ENCODE data around the gene P2RY8. TPM values are rescaled to one million over a fixed set of nuclear protein-coding genes. Genes with fewer than 3 reads are reported as not detected.

The P2RY8 gene
- total RNA-seq, 3 donors from 2014 or later (not counting 1 experiment from before 2014, with no cell fraction given): 73.7 to 114 (median 107) TPM

DNA sequence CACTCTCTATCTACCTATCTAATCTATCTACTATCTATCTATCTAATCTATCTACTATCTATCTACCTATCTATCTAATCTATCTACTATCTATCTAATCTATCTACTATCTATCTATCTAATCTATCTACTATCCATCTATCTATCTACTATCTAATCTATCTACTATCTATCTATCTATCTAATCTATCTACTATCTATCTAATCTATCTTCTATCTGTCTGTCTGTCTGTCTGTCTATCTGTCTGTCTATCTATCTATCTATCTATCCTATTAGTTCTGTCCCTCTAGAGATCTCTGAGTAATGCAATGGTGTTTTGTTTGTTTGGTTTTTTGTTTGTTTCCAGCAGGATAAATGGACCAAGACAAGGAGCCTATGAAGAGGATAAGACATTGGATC, 74.9 kb downstream of the P2RY8 start:
- DNase-seq (no peak), ATAC-seq (no peak)
- Mint-ChIP-seq H3K4me1 (peaks cover 47 to 52% of the 10 kb centered on the region in 2 donors), H3K4me3 (peak overlapping the region; percentile 23), H3K9me3 (no peaks in the 10 kb centered on the region), H3K27me3 (ENCODE audit: low read depth in 2 of 2) (no peaks in the 10 kb centered on the region), H3K27ac (peak overlapping the region; percentile 90 to 91), H3K36me3 (no peaks in the 10 kb centered on the region)
- TF ChIP-seq, protein P1, sequence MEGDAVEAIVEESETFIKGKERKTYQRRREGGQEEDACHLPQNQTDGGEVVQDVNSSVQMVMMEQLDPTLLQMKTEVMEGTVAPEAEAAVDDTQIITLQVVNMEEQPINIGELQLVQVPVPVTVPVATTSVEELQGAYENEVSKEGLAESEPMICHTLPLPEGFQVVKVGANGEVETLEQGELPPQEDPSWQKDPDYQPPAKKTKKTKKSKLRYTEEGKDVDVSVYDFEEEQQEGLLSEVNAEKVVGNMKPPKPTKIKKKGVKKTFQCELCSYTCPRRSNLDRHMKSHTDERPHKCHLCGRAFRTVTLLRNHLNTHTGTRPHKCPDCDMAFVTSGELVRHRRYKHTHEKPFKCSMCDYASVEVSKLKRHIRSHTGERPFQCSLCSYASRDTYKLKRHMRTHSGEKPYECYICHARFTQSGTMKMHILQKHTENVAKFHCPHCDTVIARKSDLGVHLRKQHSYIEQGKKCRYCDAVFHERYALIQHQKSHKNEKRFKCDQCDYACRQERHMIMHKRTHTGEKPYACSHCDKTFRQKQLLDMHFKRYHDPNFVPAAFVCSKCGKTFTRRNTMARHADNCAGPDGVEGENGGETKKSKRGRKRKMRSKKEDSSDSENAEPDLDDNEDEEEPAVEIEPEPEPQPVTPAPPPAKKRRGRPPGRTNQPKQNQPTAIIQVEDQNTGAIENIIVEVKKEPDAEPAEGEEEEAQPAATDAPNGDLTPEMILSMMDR (IDR thresholded peaks at IDR 0.05): no peak
- Histone ChIP-seq H3K4me3 (ENCODE audit: low read length) (no peak overlapping the region), H3K4me1 (ENCODE audit: control insufficient read depth, insufficient read depth, low read length) (peaks cover 63% of the 10 kb centered on the region), H3K9me3 (ENCODE audit: control insufficient read depth, insufficient read depth, low read length) (no peaks in the 10 kb centered on the region), H3K27me3 (ENCODE audit: control insufficient read depth, insufficient read depth, low read length) (no peaks in the 10 kb centered on the region), H3K27ac (ENCODE audit: low read length) (peak overlapping the region; percentile 83), H3K36me3 (ENCODE audit: control insufficient read depth, insufficient read depth, low read length) (peaks cover 26% of the 10 kb centered on the region)
- intact Hi-C loops (cut with micrococcal nuclease): loop anchor here (2.0 to 10.0 kb wide), 3 partner anchors 75 to 1233 kb away; partner anchors contain the start of genes CD99 and P2RY8

DNA sequence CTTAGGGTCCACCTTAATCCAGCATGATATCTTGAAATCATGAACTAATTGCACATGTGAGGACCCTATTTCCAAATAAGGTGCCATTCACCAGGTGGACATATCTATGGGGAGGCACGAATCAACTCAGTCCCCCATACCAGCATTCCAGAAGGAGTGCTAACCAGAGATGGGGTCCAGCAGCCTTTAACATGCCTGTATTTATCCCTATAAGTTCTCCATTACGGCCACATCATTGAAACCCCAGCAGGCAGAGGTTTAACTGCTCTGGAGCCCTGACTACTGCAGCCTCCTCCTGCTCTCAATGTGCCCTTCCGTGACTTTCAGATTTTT, 81.1 kb downstream of the P2RY8 start:
- H3K27ac Mint-ChIP-seq: peak overlapping the region in 1 of 2 donors; percentile 11
- peaks cover 0 to 30% of the 10 kb centered on the region in 2 donors for H3K4me1 Mint-ChIP-seq
- Histone ChIP-seq H3K36me3 (ENCODE audit: control insufficient read depth, insufficient read depth, low read length) (no peaks in the 10 kb centered on the region), H3K4me3 (ENCODE audit: low read length) (no peak overlapping the region), H3K9me3 (ENCODE audit: control insufficient read depth, insufficient read depth, low read length) (no peaks in the 10 kb centered on the region), H3K27me3 (ENCODE audit: control insufficient read depth, insufficient read depth, low read length) (no peaks in the 10 kb centered on the region), H3K27ac (ENCODE audit: low read length) (no peak overlapping the region), H3K4me1 (ENCODE audit: control insufficient read depth, insufficient read depth, low read length) (peaks cover 46% of the 10 kb centered on the region)
- WGBS (ENCODE audit: insufficient coverage): 91% methylated on average over 3 of the region's 3 CpGs
- H3K9me3 Mint-ChIP-seq: no peaks in the 10 kb centered on the region
- DNase-seq (peak in 1 of 2 donors; percentile 3), ATAC-seq (no peak)
- no peaks in the 10 kb centered on the region for H3K27me3 Mint-ChIP-seq (ENCODE audit: low read depth in 2 of 2)
- peak overlapping the region; percentile 38 for H3K4me3 Mint-ChIP-seq
- no peaks in the 10 kb centered on the region for H3K36me3 Mint-ChIP-seq
- intact Hi-C loops (cut with micrococcal nuclease): no loop called here
- TF ChIP-seq, protein P1 (IDR thresholded peaks at IDR 0.05): no peak

DNA sequence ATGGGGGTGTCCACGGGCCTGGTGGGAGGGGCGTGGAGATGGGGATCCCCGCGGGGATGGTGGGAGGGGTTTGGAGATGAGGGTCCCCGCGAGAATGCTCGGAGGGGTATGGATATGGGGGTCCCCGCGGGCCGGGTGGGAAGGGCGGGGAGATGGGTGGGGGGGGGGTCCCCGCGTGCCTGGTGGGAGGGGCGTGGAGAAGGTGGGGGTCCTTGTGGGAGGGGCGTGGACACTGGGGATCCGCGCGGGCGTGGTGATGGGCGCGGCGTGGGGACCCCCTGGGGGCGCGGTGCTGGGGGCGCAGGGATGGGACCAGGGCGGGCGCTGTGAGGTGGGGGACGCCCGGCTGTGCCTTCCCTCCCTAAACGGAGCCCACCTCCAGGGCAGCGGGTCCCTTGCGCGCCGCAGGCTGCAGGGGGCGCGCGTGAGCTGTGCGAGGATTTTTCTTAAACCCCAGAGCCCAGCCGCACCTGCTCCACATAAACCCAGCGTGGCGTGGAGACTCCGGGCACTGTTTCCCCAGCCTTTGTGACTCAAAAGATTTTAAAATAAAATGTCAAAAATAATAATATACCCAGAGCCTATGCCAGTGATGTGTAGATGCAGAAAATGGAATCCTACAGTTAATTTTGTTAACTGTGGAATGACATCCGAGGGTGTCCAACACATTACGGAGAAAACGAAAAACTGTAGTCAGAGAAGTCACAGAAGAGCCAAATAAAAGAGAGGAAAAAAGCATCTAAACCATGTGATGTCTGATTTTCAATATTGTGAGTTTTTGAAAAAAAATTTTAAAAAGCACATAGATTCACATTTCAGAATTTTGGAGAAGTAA, 82.8 kb downstream of the P2RY8 start:
- 6% methylated on average over 43 of the region's 45 CpGs for WGBS (ENCODE audit: insufficient coverage)
- intact Hi-C loops (cut with micrococcal nuclease): loop anchor here (1.0 to 2.0 kb wide), 7 partner anchors 14 to 1155 kb away; partner anchors contain the start of genes P2RY8 and SLC25A6
- Mint-ChIP-seq H3K27me3 (ENCODE audit: low read depth in 2 of 2) (no peaks in the 10 kb centered on the region), H3K4me1 (peaks cover 2 to 44% of the 10 kb centered on the region in 2 donors), H3K36me3 (no peaks in the 10 kb centered on the region), H3K9me3 (peaks cover 0 to 1% of the 10 kb centered on the region in 2 donors), H3K27ac (peak overlapping the region; percentile 42 to 92), H3K4me3 (peak overlapping the region; percentile 26)
- Histone ChIP-seq H3K4me1 (ENCODE audit: control insufficient read depth, insufficient read depth, low read length) (peaks cover 48% of the 10 kb centered on the region), H3K4me3 (ENCODE audit: low read length) (peak overlapping the region; percentile 31), H3K27ac (ENCODE audit: low read length) (peak overlapping the region; percentile 80), H3K9me3 (ENCODE audit: control insufficient read depth, insufficient read depth, low read length) (no peaks in the 10 kb centered on the region), H3K27me3 (ENCODE audit: control insufficient read depth, insufficient read depth, low read length) (no peaks in the 10 kb centered on the region), H3K36me3 (ENCODE audit: control insufficient read depth, insufficient read depth, low read length) (no peaks in the 10 kb centered on the region)
- TF ChIP-seq, protein P1 (IDR thresholded peaks at IDR 0.05): peak; percentile 99
- peak; percentile 93 for DNase-seq
- peak; percentile 30 to 43 (median 37) for ATAC-seq
